Inflammatory macrophage treated with lipopolysaccharide for 1 hour (primary cell): ENCODE measurements around the gene EFNA4.
A peak's percentile ranks its signal among the peaks of the same experiment; 100 is the strongest.

ENCODE experiments used
- DNase-seq, 2 donors: peaks; one replicate each; pipeline ENCODE4 v3.0.0-alpha.2; 2020 to 2022

EFNA4 gene

DNA sequence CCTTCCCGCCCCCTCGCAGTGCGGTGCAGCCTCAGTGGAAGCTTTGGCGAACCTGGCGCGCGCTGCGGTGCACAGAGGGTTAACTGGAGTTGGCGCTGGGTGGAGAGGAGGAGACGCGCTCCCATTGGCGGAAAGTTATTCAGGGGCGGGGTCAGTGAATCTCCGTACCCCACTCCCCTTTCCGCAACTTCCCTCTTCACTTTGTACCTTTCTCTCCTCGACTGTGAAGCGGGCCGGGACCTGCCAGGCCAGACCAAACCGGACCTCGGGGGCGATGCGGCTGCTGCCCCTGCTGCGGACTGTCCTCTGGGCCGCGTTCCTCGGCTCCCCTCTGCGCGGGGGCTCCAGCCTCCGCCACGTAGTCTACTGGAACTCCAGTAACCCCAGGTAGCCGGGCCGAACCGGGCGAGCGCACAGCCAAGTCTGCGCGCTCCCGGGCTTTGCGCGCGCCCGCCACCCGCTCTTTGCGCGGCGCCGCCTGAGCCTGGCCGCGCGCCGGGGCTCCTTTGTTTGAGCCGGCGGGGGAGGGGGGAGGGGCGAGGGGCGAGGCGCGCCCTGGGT, at the start of gene EFNA4:
Gene EFNA4, plus strand, starts transcription at position 191 of the 561 bp plus-strand sequence. Its CDS starts 84 bp downstream, at position 275.
- DNase-seq = peak; percentile 68 to 79

DNA sequence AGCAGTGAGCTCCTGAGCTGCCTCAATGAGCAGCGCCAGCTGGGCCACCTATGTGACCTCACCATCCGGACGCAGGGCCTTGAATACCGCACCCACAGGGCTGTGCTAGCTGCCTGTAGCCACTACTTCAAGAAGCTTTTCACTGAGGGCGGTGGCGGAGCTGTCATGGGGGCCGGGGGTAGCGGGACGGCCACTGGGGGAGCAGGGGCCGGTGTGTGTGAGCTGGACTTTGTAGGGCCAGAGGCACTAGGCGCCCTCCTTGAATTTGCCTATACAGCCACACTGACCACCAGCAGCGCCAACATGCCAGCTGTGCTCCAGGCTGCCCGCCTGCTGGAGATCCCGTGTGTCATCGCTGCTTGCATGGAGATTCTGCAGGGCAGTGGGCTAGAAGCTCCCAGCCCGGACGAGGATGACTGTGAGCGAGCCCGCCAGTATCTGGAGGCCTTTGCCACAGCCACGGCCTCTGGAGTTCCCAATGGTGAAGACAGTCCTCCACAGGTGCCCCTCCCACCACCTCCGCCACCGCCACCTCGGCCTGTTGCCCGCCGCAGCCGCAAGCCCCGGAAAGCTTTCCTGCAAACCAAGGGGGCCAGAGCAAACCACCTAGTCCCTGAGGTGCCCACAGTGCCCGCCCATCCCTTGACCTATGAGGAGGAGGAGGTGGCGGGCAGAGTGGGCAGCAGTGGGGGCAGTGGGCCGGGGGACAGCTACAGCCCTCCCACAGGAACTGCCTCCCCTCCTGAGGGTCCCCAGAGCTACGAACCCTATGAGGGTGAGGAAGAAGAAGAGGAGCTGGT, 48.6 kb upstream of the EFNA4 start:
- DNase-seq = no peak

DNA sequence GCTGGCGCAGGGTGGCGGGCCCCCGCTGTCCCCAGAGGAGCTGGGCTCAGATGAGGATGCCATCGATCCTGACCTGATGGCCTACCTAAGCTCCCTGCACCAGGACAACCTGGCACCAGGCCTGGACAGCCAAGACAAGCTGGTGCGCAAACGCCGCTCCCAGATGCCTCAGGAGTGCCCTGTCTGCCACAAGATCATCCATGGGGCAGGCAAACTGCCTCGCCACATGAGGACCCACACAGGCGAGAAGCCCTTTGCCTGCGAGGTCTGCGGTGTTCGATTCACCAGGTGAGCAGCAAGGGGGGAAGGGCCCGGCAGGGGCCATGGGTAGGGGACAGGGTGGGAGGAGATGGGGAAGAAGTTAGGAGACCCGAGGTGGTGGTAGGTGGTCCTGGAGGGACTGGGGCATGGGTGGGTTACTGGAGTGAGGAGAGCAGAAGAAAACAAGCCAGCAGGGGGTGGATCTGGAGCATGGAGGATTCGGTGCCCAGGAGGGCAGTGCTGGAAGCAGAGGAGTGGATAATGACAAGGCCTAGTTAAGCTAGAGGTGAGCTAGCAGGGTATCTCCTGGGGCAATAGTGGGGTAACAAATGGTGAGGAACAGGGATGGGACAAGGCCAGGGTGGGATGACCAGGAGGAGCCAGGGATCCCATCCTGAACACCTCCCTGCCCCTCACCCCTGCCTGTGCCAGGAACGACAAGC, 47.9 kb upstream of the EFNA4 start:
- DNase-seq = no peak

DNA sequence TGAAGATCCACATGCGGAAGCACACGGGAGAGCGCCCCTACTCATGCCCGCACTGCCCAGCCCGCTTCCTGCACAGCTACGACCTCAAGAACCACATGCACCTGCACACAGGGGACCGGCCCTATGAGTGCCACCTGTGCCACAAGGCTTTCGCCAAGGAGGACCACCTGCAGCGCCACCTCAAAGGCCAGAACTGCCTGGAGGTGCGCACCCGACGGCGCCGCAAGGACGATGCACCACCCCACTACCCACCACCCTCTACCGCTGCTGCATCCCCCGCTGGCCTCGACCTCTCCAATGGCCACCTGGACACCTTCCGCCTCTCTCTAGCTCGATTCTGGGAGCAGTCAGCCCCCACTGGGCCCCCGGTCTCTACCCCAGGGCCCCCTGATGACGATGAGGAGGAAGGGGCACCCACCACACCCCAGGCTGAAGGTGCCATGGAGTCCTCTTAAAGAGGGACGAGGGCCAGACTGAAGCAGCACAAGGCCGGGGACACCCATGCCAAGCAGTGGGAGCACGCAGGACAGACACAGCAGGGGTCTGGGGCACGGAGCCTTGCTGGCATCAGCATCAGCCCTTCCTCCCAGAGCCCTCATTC, 47.2 kb upstream of the EFNA4 start:
- no peak for DNase-seq

- peak; percentile 77 to 90 for DNase-seq
These were observed 46.2 kb upstream of the EFNA4 start for GRCh38 chr1:155017041-155017945.

GRCh38 chr1:155017946-155018316, 45.6 kb upstream of the EFNA4 start:
- no peak for DNase-seq

- DNase-seq = no peak
These were observed 44.8 kb upstream of the EFNA4 start for GRCh38 chr1:155018617-155019348.

DNA sequence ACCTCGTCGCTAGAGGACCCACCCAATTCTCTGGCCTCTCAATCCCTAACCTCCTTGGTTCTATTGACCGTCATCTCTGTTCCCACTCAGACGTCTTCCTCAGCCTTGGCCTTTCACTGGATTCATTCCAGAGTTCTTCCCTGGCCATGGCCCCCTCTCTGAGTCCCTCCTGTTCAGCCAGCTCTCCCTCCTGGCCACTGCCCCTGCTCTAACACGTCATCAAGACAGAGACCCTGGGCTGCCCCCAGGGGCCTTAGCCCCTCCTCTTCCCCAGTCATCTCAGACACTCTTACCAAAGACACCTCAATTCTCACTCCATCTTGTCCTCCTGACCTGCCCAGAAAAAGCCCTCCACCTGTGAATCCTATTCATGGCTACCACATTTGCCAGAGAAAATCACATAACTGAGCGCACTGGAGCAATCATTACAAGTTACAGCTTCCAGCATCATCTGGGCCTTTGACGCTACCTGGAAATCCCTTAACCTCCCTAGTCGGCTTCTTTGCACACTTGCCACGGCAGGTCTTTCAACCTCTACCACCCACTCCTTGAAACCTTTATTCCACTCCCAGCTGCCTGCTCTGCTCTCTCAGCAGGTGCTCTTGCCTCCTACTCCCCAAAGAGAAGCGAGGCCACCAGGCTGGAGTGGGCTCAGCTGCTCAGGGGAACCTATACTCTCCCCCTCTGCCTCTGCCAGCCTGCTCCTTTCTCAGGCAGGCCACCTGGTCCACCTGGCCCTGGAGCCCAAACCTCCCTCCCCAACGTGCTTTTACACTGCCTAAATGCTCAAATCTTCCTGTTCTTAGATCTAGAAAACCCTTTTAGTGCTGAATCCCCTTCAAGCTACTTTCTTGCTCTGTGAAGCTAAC, 43.9 kb upstream of the EFNA4 start:
- no peak for DNase-seq

DNA sequence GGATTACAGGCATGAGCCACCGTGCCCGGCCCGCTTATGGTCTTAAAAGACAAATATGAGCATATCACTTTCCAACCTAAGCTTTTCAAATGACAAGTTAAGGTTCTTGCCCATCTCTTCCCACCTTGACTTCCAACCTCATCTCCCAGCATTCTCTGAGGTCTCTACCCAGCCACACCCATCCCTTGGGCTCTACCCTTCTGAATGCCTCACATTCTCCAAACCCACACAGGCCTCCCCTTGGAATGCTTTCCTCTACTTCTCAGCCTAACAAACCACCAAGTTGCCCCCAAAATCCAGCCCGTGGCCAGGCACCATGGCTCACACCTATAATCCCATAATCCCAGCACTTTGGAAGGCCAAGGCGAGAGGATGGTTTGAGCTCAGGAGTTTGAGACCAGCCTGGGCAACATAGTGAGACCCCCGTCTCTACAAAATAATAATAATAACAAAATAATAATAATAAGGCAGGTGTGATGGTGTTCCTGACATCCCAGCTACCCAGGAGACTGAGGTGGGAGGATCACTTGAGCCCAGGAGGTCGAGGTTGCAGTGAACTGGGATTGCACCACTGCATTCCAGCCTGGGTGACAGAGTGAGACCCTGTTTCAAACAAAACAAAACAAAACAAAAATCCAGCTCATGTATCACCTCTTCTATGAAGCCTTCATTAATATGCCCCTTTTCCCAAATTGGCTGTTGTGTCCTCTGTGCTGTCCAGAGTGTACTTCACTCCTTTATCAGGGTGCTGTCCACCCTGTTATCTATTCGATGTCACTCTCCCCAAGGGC, 41.2 kb upstream of the EFNA4 start:
- DNase-seq = no peak

GRCh38 chr1:155022927-155023236, 40.7 kb upstream of the EFNA4 start:
- no peak for DNase-seq

- no peak for DNase-seq
These were observed 39.9 kb upstream of the EFNA4 start for GRCh38 chr1:155023627-155024026.

DNA sequence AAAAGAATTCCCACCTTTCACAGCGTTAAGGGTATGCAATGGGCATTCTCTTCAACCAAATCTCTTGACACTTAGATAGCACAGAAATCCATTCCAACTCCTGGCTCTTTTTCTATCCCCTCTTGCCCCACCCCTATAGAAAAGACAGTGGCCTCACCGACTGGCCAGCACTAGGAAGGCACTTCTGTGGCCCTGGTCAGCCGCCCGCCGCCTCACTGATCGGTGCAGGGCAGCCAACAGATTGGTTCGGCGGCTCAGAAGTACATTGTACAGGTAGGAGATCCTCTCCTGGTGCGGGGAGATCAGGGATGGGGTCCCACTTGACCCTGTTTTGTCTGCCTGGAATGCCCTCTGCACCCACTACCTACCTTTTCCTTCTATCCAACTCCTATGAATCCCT, 39.2 kb upstream of the EFNA4 start:
- no peak for DNase-seq

GRCh38 chr1:155026154-155026553, 37.4 kb upstream of the EFNA4 start:
- DNase-seq = no peak

- no peak for DNase-seq
These were observed 37.0 kb upstream of the EFNA4 start for GRCh38 chr1:155026588-155026987.

GRCh38 chr1:155029513-155030242, 33.9 kb upstream of the EFNA4 start:
- no peak for DNase-seq

DNA sequence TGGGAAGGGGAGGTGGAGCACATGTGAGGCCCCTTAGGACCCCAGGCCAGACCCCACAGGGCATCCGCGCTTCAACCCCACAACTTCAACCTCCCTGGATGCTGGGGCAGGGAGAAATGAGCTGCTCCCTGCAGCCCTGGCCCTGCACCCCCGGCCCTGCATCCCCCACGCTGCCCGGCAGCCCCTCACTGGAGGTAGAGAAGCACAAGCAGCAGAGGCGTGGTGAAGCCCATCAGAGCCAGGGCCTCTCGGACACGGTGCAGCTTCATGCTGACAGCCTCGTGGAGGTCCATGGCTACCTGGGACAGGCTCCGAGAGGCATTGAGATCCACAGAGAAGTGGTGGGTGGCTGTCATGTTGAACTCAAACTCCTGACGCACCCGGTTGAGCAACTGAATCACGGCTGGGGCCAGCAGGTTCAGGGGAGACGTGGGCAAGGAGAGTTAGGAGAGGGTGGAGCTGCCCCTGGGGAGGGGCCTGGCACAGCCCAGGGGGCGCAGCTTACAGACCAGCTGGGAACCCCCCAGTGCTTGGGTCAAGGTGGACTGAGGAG, 33.2 kb upstream of the EFNA4 start:
- DNase-seq = no peak

- no peak for DNase-seq
These were observed 32.6 kb upstream of the EFNA4 start for GRCh38 chr1:155030899-155031298.

GRCh38 chr1:155032886-155033285, 30.7 kb upstream of the EFNA4 start:
- no peak for DNase-seq

DNA sequence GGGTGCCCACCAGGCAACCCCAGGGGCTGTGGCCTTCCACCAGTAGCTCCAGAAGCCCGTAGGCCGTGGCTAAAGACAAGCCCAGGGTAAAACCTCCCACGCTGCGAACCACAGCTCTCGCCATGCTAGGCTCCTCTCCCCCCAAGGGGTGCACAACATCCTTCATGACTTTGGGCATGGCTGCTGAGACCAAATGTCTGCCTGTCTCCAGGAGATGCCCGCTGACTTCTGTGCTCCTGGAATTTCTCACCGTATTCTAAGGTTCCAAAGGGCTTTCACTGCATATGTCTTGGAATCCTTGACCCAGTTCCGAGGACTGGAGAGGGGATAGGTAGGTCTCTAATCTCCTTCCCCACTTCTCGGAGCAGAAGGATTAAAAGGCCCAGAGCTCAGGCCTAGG, 30.0 kb upstream of the EFNA4 start, which contains the start of the genes DCST1 and DCST2:
Gene DCST1, plus strand, starts transcription at position 301 of the 400 bp plus-strand sequence. CDS start 213 bp downstream, outside the sequence.
Gene DCST2, minus strand, starts transcription at position 258 of the 400 bp plus-strand sequence. Its CDS starts 80 bp downstream, at position 178.
- DNase-seq = no peak
